Measurements from ENCODE around the gene SND1.

The SND1 gene

GRCh38 chr7:127905491-127906330, 253.7 kb downstream of the SND1 start:
- Histone ChIP-seq H3K4me3 (ENCODE audit: low read depth, low read length) (no peak overlapping the region), H3K27ac (no peak overlapping the region), H3K27me3 (replicated peaks) (no peaks in the 10 kb centered on the region), H3K36me3 (replicated peaks) (no peaks in the 10 kb centered on the region)
- in situ Hi-C loops (cut with HindIII; ENCODE audit: low pct_ligation_motif_present, low sequenced_read_pairs): no loop called here
- DNase-seq: peak; percentile 69
- no peak for TF ChIP-seq CTCF (IDR thresholded peaks at IDR 0.05; ENCODE audit: low read depth, low read length, missing control alignments)

GRCh38 chr7:127907110-127908040, 255.4 kb downstream of the SND1 start:
- H3K4me3 ChIP-seq (ENCODE audit: low read depth, low read length): no peak overlapping the region
- H3K27ac ChIP-seq: no peak overlapping the region
- DNase-seq: peak; percentile 50
- in situ Hi-C loops (cut with HindIII; ENCODE audit: low pct_ligation_motif_present, low sequenced_read_pairs): no loop called here
- H3K27me3 ChIP-seq (replicated peaks): no peaks in the 10 kb centered on the region
- no peak for TF ChIP-seq CTCF (IDR thresholded peaks at IDR 0.05; ENCODE audit: low read depth, low read length, missing control alignments)
- no peaks in the 10 kb centered on the region for H3K36me3 ChIP-seq (replicated peaks)

GRCh38 chr7:127908430-127909258, 256.6 kb downstream of the SND1 start:
- no peaks in the 10 kb centered on the region for H3K27me3 ChIP-seq (replicated peaks)
- no peak overlapping the region for H3K27ac ChIP-seq
- H3K36me3 ChIP-seq (replicated peaks): no peaks in the 10 kb centered on the region
- H3K4me3 ChIP-seq (ENCODE audit: low read depth, low read length): no peak overlapping the region
- TF ChIP-seq CTCF (IDR thresholded peaks at IDR 0.05; ENCODE audit: low read depth, low read length, missing control alignments): no peak
- in situ Hi-C loops (cut with HindIII; ENCODE audit: low pct_ligation_motif_present, low sequenced_read_pairs): no loop called here
- DNase-seq: no peak

- Histone ChIP-seq H3K27ac (no peak overlapping the region), H3K36me3 (replicated peaks) (no peaks in the 10 kb centered on the region), H3K4me3 (ENCODE audit: low read depth, low read length) (no peak overlapping the region), H3K27me3 (replicated peaks) (no peaks in the 10 kb centered on the region)
- no peak for TF ChIP-seq CTCF (IDR thresholded peaks at IDR 0.05; ENCODE audit: low read depth, low read length, missing control alignments)
- in situ Hi-C loops (cut with HindIII; ENCODE audit: low pct_ligation_motif_present, low sequenced_read_pairs): no loop called here
- DNase-seq: no peak
These were observed 257.6 kb downstream of the SND1 start for GRCh38 chr7:127909424-127910152.

GRCh38 chr7:127910670-127911069, 258.7 kb downstream of the SND1 start:
- Histone ChIP-seq H3K36me3 (replicated peaks) (no peaks in the 10 kb centered on the region), H3K27me3 (replicated peaks) (no peaks in the 10 kb centered on the region), H3K4me3 (ENCODE audit: low read depth, low read length) (no peak overlapping the region), H3K27ac (no peak overlapping the region)
- DNase-seq: no peak
- in situ Hi-C loops (cut with HindIII; ENCODE audit: low pct_ligation_motif_present, low sequenced_read_pairs): no loop called here
- TF ChIP-seq CTCF (IDR thresholded peaks at IDR 0.05; ENCODE audit: low read depth, low read length, missing control alignments): no peak
